ENCODE measurements around the gene TMEM250.

Gene TMEM250

GRCh38 chr9:136133191-136133958, 14.7 kb upstream of the TMEM250 start:
- peaks cover 19% of the 10 kb centered on the region for H3K4me1 ChIP-seq (ENCODE audit: control insufficient read depth, insufficient read depth, low read depth, low read length)
- H4K8ac ChIP-seq (ENCODE audit: low read length), result peak overlapping the region; percentile 42
- H2AFZ ChIP-seq (ENCODE audit: low read depth, low read length), result peak overlapping the region; percentile 65
- H3K4me2 ChIP-seq (ENCODE audit: low read length, poor library complexity, severe bottlenecking), result peak overlapping the region; percentile 87
- no peak overlapping the region for H3K4ac ChIP-seq (ENCODE audit: low read depth in 1 of 2, low read length in 2 of 2)
- peaks cover 0 to 3% of the 10 kb centered on the region in 2 experiments for H3K36me3 ChIP-seq (ENCODE audit: control insufficient read depth in 1 of 2, insufficient read depth in 2 of 2, low read depth in 1 of 2, low read length in 2 of 2)
- H3K23ac ChIP-seq (ENCODE audit: low read length in 2 of 2), result no peak overlapping the region
- 6% methylated on average over 60 of the region's 69 CpGs for WGBS
- H4K91ac ChIP-seq (ENCODE audit: low read length), result peak overlapping the region; percentile 16
- peak overlapping the region in 1 of 2 experiments; percentile 38 for H3K4me3 ChIP-seq (ENCODE audit: insufficient read depth in 1 of 2, low read depth in 1 of 2, low read length in 2 of 2)
- no peak overlapping the region for H3K9ac ChIP-seq (ENCODE audit: low read length)
- H2BK5ac ChIP-seq (ENCODE audit: low read depth, low read length, poor library complexity, severe bottlenecking), result no peak overlapping the region
- peak overlapping the region; percentile 14 to 18 for H3K18ac ChIP-seq (ENCODE audit: low read depth in 1 of 2, low read length in 2 of 2)
- no peak overlapping the region for H3K14ac ChIP-seq (ENCODE audit: low read length in 2 of 2)
- no peak overlapping the region for H3K27ac ChIP-seq (ENCODE audit: low read length, poor library complexity, severe bottlenecking)
- no peaks in the 10 kb centered on the region for H3K9me3 ChIP-seq (ENCODE audit: control insufficient read depth, low read length)
- no peak overlapping the region for H2AK5ac ChIP-seq (ENCODE audit: low read length, severe bottlenecking)
- DNase-seq, result peak; percentile 40
- H2BK15ac ChIP-seq (ENCODE audit: low read depth, poor library complexity, severe bottlenecking), result no peak overlapping the region
- H3K27me3 ChIP-seq (ENCODE audit: control insufficient read depth in 1 of 2, insufficient read depth in 1 of 2, low read length in 2 of 2), result peaks cover 64 to 85% of the 10 kb centered on the region in 2 experiments
- no peaks in the 10 kb centered on the region for H3K79me1 ChIP-seq (replicated peaks; ENCODE audit: low read length, poor library complexity, severe bottlenecking)
- H2BK12ac ChIP-seq (ENCODE audit: low read length in 2 of 2), result no peak overlapping the region
- peak overlapping the region; percentile 42 for H2BK120ac ChIP-seq (ENCODE audit: low read depth, low read length)

DNA sequence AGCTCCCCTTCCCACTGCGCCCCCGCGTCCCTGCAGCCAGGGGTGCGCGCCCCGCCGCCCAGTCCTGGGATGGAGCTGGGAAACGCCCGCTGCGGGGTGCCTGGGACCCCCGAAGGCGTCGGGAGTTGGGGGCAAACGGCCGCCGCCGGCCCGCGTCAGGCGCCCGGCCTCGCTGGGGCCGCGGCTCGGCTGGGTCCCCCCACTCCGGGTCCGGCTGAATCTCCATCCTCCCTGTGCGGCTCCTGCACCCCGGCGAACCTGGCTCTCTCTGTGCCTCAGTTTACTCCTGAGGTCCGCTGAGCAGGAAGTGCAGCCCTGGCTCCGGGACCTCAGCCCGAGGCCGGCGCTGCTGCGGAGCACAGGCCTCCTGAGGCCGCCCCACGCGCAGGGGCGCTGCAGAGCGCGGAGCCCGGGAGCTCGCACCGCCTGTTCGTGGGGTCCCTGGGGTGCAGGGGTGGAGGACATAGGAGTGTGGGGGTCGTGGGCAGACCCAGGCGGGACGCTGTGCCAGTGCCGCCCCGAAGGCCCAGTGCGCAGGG, 13.9 kb upstream of the TMEM250 start:
- peak overlapping the region; percentile 32 for H4K91ac ChIP-seq (ENCODE audit: low read length)
- H3K4ac ChIP-seq (ENCODE audit: low read depth in 1 of 2, low read length in 2 of 2), result no peak overlapping the region
- peaks cover 69 to 87% of the 10 kb centered on the region in 2 experiments for H3K27me3 ChIP-seq (ENCODE audit: control insufficient read depth in 1 of 2, insufficient read depth in 1 of 2, low read length in 2 of 2)
- H3K4me3 ChIP-seq (ENCODE audit: insufficient read depth in 1 of 2, low read depth in 1 of 2, low read length in 2 of 2), result no peak overlapping the region
- H3K9ac ChIP-seq (ENCODE audit: low read length), result no peak overlapping the region
- no peak overlapping the region for H3K27ac ChIP-seq (ENCODE audit: low read length, poor library complexity, severe bottlenecking)
- H3K4me2 ChIP-seq (ENCODE audit: low read length, poor library complexity, severe bottlenecking), result no peak overlapping the region
- no peak overlapping the region for H3K14ac ChIP-seq (ENCODE audit: low read length in 2 of 2)
- H2BK5ac ChIP-seq (ENCODE audit: low read depth, low read length, poor library complexity, severe bottlenecking), result no peak overlapping the region
- H2BK120ac ChIP-seq (ENCODE audit: low read depth, low read length), result no peak overlapping the region
- H3K23ac ChIP-seq (ENCODE audit: low read length in 2 of 2), result no peak overlapping the region
- peak overlapping the region; percentile 12 for H2BK15ac ChIP-seq (ENCODE audit: low read depth, poor library complexity, severe bottlenecking)
- peak overlapping the region in 1 of 2 experiments; percentile 35 for H3K18ac ChIP-seq (ENCODE audit: low read depth in 1 of 2, low read length in 2 of 2)
- no peak overlapping the region for H2AFZ ChIP-seq (ENCODE audit: low read depth, low read length)
- 22% methylated on average over 35 of the region's 52 CpGs for WGBS
- no peaks in the 10 kb centered on the region for H3K9me3 ChIP-seq (ENCODE audit: control insufficient read depth, low read length)
- peaks cover 0 to 3% of the 10 kb centered on the region in 2 experiments for H3K36me3 ChIP-seq (ENCODE audit: control insufficient read depth in 1 of 2, insufficient read depth in 2 of 2, low read depth in 1 of 2, low read length in 2 of 2)
- H3K4me1 ChIP-seq (ENCODE audit: control insufficient read depth, insufficient read depth, low read depth, low read length), result peaks cover 19% of the 10 kb centered on the region
- H4K8ac ChIP-seq (ENCODE audit: low read length), result no peak overlapping the region
- no peak for DNase-seq
- no peak overlapping the region for H2AK5ac ChIP-seq (ENCODE audit: low read length, severe bottlenecking)
- no peak overlapping the region for H2BK12ac ChIP-seq (ENCODE audit: low read length in 2 of 2)
- H3K79me1 ChIP-seq (replicated peaks; ENCODE audit: low read length, poor library complexity, severe bottlenecking), result no peaks in the 10 kb centered on the region

DNA sequence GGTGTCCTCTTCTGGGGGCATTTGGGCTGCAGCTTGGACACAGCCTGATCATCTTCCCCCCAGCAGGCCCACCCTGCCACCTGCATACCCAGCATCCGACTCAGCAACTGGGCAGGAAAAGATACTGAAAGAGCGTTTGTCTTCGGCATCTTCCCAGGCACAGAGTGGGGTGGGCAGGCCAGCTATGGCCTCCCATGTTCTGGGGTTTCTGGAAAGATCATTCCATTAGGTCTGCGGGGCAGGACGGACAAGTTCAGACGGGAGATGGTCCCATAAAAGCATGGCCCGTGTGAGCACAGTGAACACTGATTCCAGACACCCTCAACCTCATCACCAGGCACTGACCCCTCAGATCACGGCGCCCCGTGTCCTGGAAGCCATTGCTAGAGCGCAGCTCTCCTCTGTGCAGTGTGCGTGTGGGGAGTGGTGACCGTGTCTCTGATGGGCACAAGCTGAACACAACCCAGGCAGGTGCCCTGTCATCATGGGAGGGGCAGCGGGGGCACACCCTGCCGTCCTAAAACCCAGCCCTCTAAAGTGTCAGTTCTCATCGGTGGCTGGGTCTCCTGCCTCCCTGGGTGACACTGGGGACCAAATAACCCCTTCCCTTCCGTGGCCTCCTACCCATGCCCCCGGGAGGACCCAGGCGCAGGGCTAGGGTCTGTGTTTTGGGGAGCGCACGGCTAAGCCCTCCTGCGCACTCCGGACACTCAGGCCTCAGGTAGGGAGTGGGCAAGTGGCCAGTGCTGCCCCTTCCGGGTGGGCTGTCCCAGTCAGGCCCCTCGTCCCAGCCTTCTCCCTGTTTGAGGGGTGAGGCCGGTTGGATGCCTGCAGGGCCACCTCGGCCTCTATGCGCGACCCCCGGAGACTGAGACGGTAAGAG, 13.2 kb upstream of the TMEM250 start:
- no peak overlapping the region for H4K8ac ChIP-seq (ENCODE audit: low read length)
- no peak overlapping the region for H4K91ac ChIP-seq (ENCODE audit: low read length)
- no peak overlapping the region for H3K4me3 ChIP-seq (ENCODE audit: insufficient read depth in 1 of 2, low read depth in 1 of 2, low read length in 2 of 2)
- no peak for DNase-seq
- peaks cover 0 to 3% of the 10 kb centered on the region in 2 experiments for H3K36me3 ChIP-seq (ENCODE audit: control insufficient read depth in 1 of 2, insufficient read depth in 2 of 2, low read depth in 1 of 2, low read length in 2 of 2)
- no peak overlapping the region for H3K4me2 ChIP-seq (ENCODE audit: low read length, poor library complexity, severe bottlenecking)
- no peak overlapping the region for H3K9ac ChIP-seq (ENCODE audit: low read length)
- no peak overlapping the region for H2BK12ac ChIP-seq (ENCODE audit: low read length in 2 of 2)
- H3K4me1 ChIP-seq (ENCODE audit: control insufficient read depth, insufficient read depth, low read depth, low read length), result peaks cover 19% of the 10 kb centered on the region
- H3K9me3 ChIP-seq (ENCODE audit: control insufficient read depth, low read length), result no peaks in the 10 kb centered on the region
- H2AFZ ChIP-seq (ENCODE audit: low read depth, low read length), result no peak overlapping the region
- H2BK120ac ChIP-seq (ENCODE audit: low read depth, low read length), result no peak overlapping the region
- no peak overlapping the region for H3K14ac ChIP-seq (ENCODE audit: low read length in 2 of 2)
- no peak overlapping the region for H2BK15ac ChIP-seq (ENCODE audit: low read depth, poor library complexity, severe bottlenecking)
- no peak overlapping the region for H3K4ac ChIP-seq (ENCODE audit: low read depth in 1 of 2, low read length in 2 of 2)
- WGBS, result 77% methylated on average over 31 of the region's 31 CpGs
- H3K27me3 ChIP-seq (ENCODE audit: control insufficient read depth in 1 of 2, insufficient read depth in 1 of 2, low read length in 2 of 2), result peaks cover 71 to 87% of the 10 kb centered on the region in 2 experiments
- H2AK5ac ChIP-seq (ENCODE audit: low read length, severe bottlenecking), result no peak overlapping the region
- no peak overlapping the region for H3K23ac ChIP-seq (ENCODE audit: low read length in 2 of 2)
- H2BK5ac ChIP-seq (ENCODE audit: low read depth, low read length, poor library complexity, severe bottlenecking), result no peak overlapping the region
- no peak overlapping the region for H3K27ac ChIP-seq (ENCODE audit: low read length, poor library complexity, severe bottlenecking)
- no peaks in the 10 kb centered on the region for H3K79me1 ChIP-seq (replicated peaks; ENCODE audit: low read length, poor library complexity, severe bottlenecking)
- H3K18ac ChIP-seq (ENCODE audit: low read depth in 1 of 2, low read length in 2 of 2), result no peak overlapping the region

DNA sequence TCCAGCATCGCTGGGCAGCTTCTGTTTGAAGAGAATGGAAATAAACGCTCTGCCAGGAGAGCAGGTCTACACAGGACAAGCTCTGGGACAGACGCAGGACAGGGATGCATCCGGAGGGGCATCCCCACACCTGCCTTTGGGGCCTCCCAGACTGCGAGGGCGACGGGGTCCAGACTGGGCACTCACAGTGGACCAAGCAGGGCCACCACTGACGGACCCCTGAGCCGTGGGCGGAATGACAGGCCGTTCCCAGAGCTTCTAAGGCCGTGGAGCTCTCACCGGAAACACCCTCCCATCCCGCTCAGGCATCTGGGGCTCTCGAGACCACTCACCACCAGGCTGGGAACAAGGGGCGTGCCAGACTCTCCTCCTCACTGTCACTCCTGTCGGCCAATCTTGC, 10.5 kb upstream of the TMEM250 start:
- no peak overlapping the region for H3K23ac ChIP-seq (ENCODE audit: low read length in 2 of 2)
- 73% methylated on average over 16 of the region's 17 CpGs for WGBS

More for the DNA sequence above, 10.5 kb upstream of the TMEM250 start:
- no peak overlapping the region for H2BK5ac ChIP-seq (ENCODE audit: low read depth, low read length, poor library complexity, severe bottlenecking)
- H2BK15ac ChIP-seq (ENCODE audit: low read depth, poor library complexity, severe bottlenecking), result no peak overlapping the region
- H3K27me3 ChIP-seq (ENCODE audit: control insufficient read depth in 1 of 2, insufficient read depth in 1 of 2, low read length in 2 of 2), result peaks cover 58 to 88% of the 10 kb centered on the region in 2 experiments
- no peak overlapping the region for H3K4me2 ChIP-seq (ENCODE audit: low read length, poor library complexity, severe bottlenecking)
- no peak overlapping the region for H3K14ac ChIP-seq (ENCODE audit: low read length in 2 of 2)
- no peak for DNase-seq
- peaks cover 0 to 3% of the 10 kb centered on the region in 2 experiments for H3K36me3 ChIP-seq (ENCODE audit: control insufficient read depth in 1 of 2, insufficient read depth in 2 of 2, low read depth in 1 of 2, low read length in 2 of 2)
- no peak overlapping the region for H3K9ac ChIP-seq (ENCODE audit: low read length)
- H2AFZ ChIP-seq (ENCODE audit: low read depth, low read length), result no peak overlapping the region
- H3K9me3 ChIP-seq (ENCODE audit: control insufficient read depth, low read length), result peaks cover 4% of the 10 kb centered on the region
- no peak overlapping the region for H2AK5ac ChIP-seq (ENCODE audit: low read length, severe bottlenecking)
- no peak overlapping the region for H3K18ac ChIP-seq (ENCODE audit: low read depth in 1 of 2, low read length in 2 of 2)
- H3K4me1 ChIP-seq (ENCODE audit: control insufficient read depth, insufficient read depth, low read depth, low read length), result peaks cover 13% of the 10 kb centered on the region
- no peak overlapping the region for H3K4me3 ChIP-seq (ENCODE audit: insufficient read depth in 1 of 2, low read depth in 1 of 2, low read length in 2 of 2)
- H2BK120ac ChIP-seq (ENCODE audit: low read depth, low read length), result no peak overlapping the region
- no peak overlapping the region for H4K8ac ChIP-seq (ENCODE audit: low read length)
- H3K4ac ChIP-seq (ENCODE audit: low read depth in 1 of 2, low read length in 2 of 2), result no peak overlapping the region
- H3K79me1 ChIP-seq (replicated peaks; ENCODE audit: low read length, poor library complexity, severe bottlenecking), result no peaks in the 10 kb centered on the region
- no peak overlapping the region for H4K91ac ChIP-seq (ENCODE audit: low read length)
- H2BK12ac ChIP-seq (ENCODE audit: low read length in 2 of 2), result no peak overlapping the region
- no peak overlapping the region for H3K27ac ChIP-seq (ENCODE audit: low read length, poor library complexity, severe bottlenecking)
